HG03064 (cell line): Measurements from ENCODE around the gene SATB2.

Source experiments
- ATAC-seq: cut with Tn5 transposase; IDR thresholded peaks from one replicate; pipeline ENCODE4 v1.9.1; 2021; ENCODE audit warnings: low read depth; ENCODE audit not compliant: unreplicated experiment

SATB2 gene

GRCh38 chr2:199455210-199455544 is 2.6 kb downstream of the SATB2 start:
- no peak for ATAC-seq

GRCh38 chr2:199452991-199453379 is 4.8 kb downstream of the SATB2 start:
- no peak for ATAC-seq

GRCh38 chr2:199452260-199452990 is 5.3 kb downstream of the SATB2 start:
- no peak for ATAC-seq

GRCh38 chr2:199449956-199450355 is 7.8 kb downstream of the SATB2 start:
- no peak for ATAC-seq

DNA sequence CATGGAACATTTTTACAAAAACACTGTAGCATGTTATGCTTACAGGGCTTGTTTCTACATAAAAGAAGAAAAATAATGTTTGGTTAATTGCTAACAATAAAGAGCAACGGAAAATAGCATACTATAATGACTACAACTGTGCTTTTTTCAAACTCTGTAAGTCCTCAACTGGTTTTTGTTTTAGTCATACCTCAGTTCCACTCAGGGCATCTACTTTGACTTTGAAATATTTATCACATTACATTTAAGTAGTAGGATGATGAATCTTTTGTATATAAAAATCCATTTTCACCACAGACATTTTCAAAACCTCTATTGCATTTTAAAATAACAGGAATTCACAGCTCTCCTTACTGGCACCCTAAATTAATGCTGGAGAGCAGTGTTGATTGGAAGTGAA is 8.3 kb downstream of the SATB2 start:
- no peak for ATAC-seq

DNA sequence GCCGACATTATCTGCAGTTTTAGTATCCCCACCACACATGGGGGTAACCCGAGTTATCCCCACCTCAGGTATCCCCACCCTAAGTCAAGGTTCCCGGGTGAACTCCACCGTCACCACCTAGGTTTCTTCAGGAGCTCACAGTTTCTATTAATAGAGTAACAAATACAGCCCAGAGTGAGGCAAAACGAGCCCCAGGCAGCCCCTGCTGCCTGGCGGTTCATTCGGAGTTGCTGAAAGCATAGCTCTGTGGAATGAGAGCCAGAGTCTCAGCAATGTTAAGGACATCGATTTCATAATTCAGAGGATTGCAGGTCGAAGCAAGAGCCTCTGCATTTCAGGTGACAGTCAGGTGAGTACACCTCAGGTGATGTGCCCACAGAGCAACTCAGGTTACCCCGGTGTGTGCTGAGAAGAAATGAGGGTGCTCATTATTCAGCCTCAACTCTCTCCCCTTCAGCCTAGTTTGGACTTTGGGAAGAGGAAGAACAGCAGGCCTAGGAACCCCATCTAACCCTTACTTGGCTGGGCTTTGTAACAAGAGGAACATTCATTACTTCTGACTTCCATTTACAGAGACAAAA is 10.7 kb downstream of the SATB2 start:
- no peak for ATAC-seq

DNA sequence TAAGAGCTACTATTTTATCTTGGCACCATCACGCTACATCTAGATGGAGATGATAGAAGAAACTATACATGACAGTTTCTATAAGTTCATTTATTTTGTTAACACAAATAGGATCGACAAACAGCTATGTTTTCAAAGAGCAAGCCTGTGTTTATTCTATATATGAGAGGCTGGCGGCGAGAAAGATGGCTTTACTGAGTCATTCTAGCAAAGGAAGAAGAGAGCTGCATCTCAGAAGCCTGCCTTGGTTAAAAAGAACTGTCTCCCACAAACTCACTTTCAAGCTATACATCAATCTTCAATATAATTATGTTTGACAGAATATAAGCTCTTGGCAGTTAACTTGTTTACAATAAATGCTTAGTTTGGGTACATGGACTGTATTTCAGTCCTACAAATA is 13.0 kb downstream of the SATB2 start:
- no peak for ATAC-seq

DNA sequence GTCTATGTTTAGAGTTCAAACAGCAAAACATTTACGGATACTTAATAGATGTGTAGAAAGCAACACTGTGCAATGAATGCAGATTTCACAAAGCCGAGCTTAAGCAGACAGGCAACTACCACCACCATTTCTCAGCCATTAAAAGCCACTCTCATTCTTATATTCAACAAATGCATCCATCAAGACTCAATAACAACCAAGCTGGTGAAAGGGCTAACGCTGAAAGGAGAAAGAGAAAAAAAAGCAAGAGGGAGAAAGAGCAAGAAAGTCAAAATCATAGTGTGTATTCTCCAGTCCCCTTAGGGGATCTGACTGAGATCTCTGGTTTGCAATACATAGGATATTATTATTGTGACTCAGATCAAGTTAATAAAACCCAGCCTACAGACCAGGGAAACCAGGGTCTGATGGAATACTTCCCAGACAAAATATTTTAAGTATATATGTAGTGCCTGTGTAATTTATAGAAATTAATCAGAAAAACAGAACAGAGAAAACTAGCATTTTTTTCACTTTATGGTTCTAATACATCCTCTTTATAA is 14.1 kb downstream of the SATB2 start:
- ATAC-seq, result no peak

- no peak for ATAC-seq
Measured at GRCh38 chr2:199442173-199442572, 15.6 kb downstream of the SATB2 start.

DNA sequence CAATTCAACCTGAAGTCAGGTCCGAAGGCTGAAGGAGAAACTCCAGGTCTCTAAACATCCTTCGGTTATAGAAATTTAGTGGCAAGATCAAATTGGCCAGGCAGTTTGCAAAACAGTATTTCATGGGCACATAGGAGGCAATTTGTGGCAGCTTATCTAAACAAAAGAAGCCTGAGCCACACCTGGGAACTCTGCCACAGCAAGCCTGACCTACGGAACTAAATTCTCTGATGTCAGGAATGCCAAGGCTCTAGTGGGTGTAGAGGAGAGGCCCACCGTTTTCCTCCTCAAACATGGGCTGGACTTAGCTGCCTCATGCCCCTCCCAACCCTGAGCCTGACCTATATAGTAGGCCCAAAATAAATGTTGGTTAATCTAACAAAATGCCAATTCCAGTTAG is 16.0 kb downstream of the SATB2 start:
- ATAC-seq, result no peak

- ATAC-seq, result no peak
Measured at GRCh38 chr2:199440118-199440517, 17.6 kb downstream of the SATB2 start.

GRCh38 chr2:199439542-199439941 is 18.2 kb downstream of the SATB2 start:
- ATAC-seq, result no peak

GRCh38 chr2:199439066-199439465 is 18.7 kb downstream of the SATB2 start:
- no peak for ATAC-seq

DNA sequence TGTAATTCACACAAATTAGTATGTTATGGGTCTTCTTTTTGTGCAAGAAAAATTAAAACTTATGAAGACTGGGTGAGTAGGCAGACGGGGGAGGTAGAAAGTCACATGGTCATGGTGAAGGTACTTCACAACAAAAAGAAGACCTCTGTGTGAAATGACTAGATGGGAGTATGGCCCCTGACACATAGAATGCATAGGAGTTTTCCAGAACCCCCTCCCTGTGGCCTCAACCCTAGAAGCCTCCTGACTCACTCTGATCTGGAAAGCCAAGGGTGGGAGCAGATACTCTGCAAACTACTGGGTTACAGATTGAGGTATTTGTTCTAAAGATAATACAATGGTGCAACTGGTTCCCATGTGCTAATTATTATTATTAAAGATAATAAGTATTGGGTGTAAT is 23.2 kb downstream of the SATB2 start:
- no peak for ATAC-seq

DNA sequence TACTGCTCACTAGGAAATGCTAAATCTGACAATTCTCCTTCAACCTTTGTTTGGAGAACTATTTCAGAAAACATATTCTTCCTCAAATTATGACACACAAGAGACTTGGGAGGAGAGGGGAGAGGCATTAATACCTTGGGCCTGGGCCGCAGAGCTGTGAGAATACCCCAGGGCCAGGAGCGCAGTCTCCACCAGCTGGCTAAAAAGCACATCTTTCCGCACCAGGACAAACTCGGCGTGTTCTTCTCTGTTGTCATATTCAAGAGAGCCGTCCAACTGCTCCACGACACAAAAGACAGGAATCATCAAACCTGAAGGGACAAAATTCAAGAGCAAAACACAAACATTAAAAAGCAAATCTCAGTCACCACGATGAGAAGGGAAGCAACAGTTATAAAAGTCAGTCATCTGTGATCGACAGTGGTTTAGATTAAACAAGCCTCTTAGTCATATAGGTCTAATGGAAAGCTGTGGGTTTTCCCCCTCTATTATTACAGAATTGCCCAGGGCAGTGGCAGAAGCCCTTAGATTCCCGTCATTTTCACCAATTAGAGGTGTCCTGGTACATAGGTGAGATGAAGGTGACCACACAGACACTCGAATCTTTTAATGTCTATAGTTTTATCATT is 24.4 kb downstream of the SATB2 start:
- ATAC-seq, result no peak

- no peak for ATAC-seq
Measured at GRCh38 chr2:199431746-199432213, 26.0 kb downstream of the SATB2 start.

- no peak for ATAC-seq
Measured at GRCh38 chr2:199430214-199430613, 27.5 kb downstream of the SATB2 start.

DNA sequence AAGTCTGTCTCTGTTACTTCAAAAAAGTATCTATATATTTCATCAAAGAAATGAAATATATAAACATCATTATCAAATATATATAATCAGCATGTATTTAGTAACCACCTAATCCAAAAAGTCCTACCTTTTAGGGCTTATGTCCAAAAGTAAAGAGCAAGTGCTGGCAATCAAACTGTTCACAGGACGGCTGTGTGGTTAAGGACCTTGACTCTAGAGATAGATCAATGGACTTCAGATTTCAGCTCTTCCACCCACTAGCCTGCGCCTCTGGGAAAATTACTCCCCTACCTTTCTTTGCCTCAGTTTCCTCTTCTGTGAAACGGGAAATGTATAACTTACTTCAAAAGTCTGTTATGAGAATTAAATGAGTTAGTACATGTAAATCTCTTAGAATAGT is 29.4 kb downstream of the SATB2 start:
- no peak for ATAC-seq

GRCh38 chr2:199424160-199424559 is 33.6 kb downstream of the SATB2 start:
- ATAC-seq, result no peak

- ATAC-seq, result no peak
Measured at GRCh38 chr2:199419428-199419827, 38.3 kb downstream of the SATB2 start.

- ATAC-seq, result no peak
Measured at GRCh38 chr2:199414465-199414864, 43.3 kb downstream of the SATB2 start.

GRCh38 chr2:199414001-199414400 is 43.7 kb downstream of the SATB2 start:
- ATAC-seq, result no peak
